ENCODE measurements around the gene TRAPPC3L. TPM values are rescaled to one million over a fixed set of nuclear protein-coding genes. Genes with fewer than 3 reads are reported as not detected.

TRAPPC3L gene
- polyA plus RNA-seq, 1 donor from 2014 or later, result not detected

DNA sequence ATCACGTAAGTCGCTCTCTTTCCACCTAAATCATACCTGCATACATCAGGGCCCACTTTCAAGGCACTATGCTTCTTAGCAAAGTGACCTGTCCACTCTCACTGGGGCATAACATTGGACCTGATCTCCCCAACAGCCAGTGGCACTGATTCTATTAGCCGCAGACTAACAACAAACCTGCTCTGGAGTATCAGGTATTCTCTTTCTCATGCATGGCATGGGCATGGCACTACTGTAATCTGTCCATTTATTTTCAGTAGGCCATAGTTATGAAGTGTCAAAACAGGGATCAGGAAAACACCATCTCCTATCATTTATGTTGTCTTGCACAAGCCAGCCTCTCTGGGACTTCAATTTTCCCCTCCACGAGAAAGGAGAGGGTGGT is 16.5 kb upstream of the TRAPPC3L start:
- no peaks in the 10 kb centered on the region for H3K9me3 ChIP-seq (ENCODE audit: low read length)
- no peak overlapping the region for H3K4me2 ChIP-seq (ENCODE audit: low read length)
- H3K9ac ChIP-seq (ENCODE audit: low read length), result no peak overlapping the region
- H3K36me3 ChIP-seq (ENCODE audit: insufficient read depth, low read length), result no peaks in the 10 kb centered on the region
- no peak overlapping the region for H3K4me3 ChIP-seq (ENCODE audit: low read length)
- TF ChIP-seq TAF1 (IDR thresholded peaks at IDR 0.05; ENCODE audit: low read depth) (no peak), POLR2AphosphoS5 (IDR thresholded peaks at IDR 0.05) (no peak), EZH2 (IDR thresholded peaks at IDR 0.05; ENCODE audit: borderline replicate concordance, insufficient read depth, low read length, poor library complexity, severe bottlenecking) (no peak), SMC3 (conservative IDR thresholded peaks at IDR 0.05; ENCODE audit: poor library complexity) (no peak), EP300 (conservative IDR thresholded peaks at IDR 0.05; ENCODE audit: poor library complexity, severe bottlenecking) (no peak), REST (IDR thresholded peaks at IDR 0.05; ENCODE audit: borderline replicate concordance) (no peak), RAD21 (conservative IDR thresholded peaks at IDR 0.05) (no peak), MXI1 (conservative IDR thresholded peaks at IDR 0.05; ENCODE audit: poor library complexity, severe bottlenecking) (no peak)
- TF ChIP-seq, protein P1, sequence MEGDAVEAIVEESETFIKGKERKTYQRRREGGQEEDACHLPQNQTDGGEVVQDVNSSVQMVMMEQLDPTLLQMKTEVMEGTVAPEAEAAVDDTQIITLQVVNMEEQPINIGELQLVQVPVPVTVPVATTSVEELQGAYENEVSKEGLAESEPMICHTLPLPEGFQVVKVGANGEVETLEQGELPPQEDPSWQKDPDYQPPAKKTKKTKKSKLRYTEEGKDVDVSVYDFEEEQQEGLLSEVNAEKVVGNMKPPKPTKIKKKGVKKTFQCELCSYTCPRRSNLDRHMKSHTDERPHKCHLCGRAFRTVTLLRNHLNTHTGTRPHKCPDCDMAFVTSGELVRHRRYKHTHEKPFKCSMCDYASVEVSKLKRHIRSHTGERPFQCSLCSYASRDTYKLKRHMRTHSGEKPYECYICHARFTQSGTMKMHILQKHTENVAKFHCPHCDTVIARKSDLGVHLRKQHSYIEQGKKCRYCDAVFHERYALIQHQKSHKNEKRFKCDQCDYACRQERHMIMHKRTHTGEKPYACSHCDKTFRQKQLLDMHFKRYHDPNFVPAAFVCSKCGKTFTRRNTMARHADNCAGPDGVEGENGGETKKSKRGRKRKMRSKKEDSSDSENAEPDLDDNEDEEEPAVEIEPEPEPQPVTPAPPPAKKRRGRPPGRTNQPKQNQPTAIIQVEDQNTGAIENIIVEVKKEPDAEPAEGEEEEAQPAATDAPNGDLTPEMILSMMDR (IDR thresholded peaks at IDR 0.05; ENCODE audit: poor library complexity, severe bottlenecking), result no peak
- H4K20me1 ChIP-seq (ENCODE audit: insufficient read depth), result no peaks in the 10 kb centered on the region
- no peaks in the 10 kb centered on the region for H3K9me2 ChIP-seq (ENCODE audit: insufficient read depth, low read length)
- no peaks in the 10 kb centered on the region for H3K79me2 ChIP-seq (replicated peaks; ENCODE audit: insufficient read depth, low read length)
- no peak overlapping the region for H3K27ac ChIP-seq (ENCODE audit: low read length)
- no peaks in the 10 kb centered on the region for H3F3A ChIP-seq (ENCODE audit: insufficient read depth, low read length, poor library complexity, severe bottlenecking)
- H2AFZ ChIP-seq (ENCODE audit: low read depth, low read length), result no peak overlapping the region
- H3K27me3 ChIP-seq (ENCODE audit: insufficient read depth, low read depth, low read length), result no peaks in the 10 kb centered on the region

- Histone ChIP-seq H3K79me2 (replicated peaks; ENCODE audit: insufficient read depth, low read length) (no peaks in the 10 kb centered on the region), H3K27ac (ENCODE audit: low read length) (no peak overlapping the region), H3K9me2 (ENCODE audit: insufficient read depth, low read length) (no peaks in the 10 kb centered on the region), H3K36me3 (ENCODE audit: insufficient read depth, low read length) (no peaks in the 10 kb centered on the region), H3K9ac (ENCODE audit: low read length) (no peak overlapping the region), H2AFZ (ENCODE audit: low read depth, low read length) (no peak overlapping the region), H3K4me3 (ENCODE audit: low read length) (no peak overlapping the region), H3F3A (ENCODE audit: insufficient read depth, low read length, poor library complexity, severe bottlenecking) (no peaks in the 10 kb centered on the region), H4K20me1 (ENCODE audit: insufficient read depth) (no peaks in the 10 kb centered on the region), H3K27me3 (ENCODE audit: insufficient read depth, low read depth, low read length) (no peaks in the 10 kb centered on the region), H3K9me3 (ENCODE audit: low read length) (no peaks in the 10 kb centered on the region), H3K4me2 (ENCODE audit: low read length) (no peak overlapping the region)
- TF ChIP-seq MXI1 (conservative IDR thresholded peaks at IDR 0.05; ENCODE audit: poor library complexity, severe bottlenecking), result peak; percentile 21
- TF ChIP-seq, protein P1 (IDR thresholded peaks at IDR 0.05; ENCODE audit: poor library complexity, severe bottlenecking), result peak; percentile 89
- no peak for TF ChIP-seq TAF1 (IDR thresholded peaks at IDR 0.05; ENCODE audit: low read depth)
- TF ChIP-seq SMC3 (conservative IDR thresholded peaks at IDR 0.05; ENCODE audit: poor library complexity), result peak; percentile 95
- TF ChIP-seq EZH2 (IDR thresholded peaks at IDR 0.05; ENCODE audit: borderline replicate concordance, insufficient read depth, low read length, poor library complexity, severe bottlenecking), result no peak
- TF ChIP-seq POLR2AphosphoS5 (IDR thresholded peaks at IDR 0.05), result no peak
- no peak for TF ChIP-seq EP300 (conservative IDR thresholded peaks at IDR 0.05; ENCODE audit: poor library complexity, severe bottlenecking)
- peak; percentile 89 for TF ChIP-seq RAD21 (conservative IDR thresholded peaks at IDR 0.05)
- TF ChIP-seq REST (IDR thresholded peaks at IDR 0.05; ENCODE audit: borderline replicate concordance), result no peak
Observed at GRCh38 chr6:116561377-116562018, 16.0 kb upstream of the TRAPPC3L start.

Measured in neural cell (in vitro differentiated cells).